Activated CD8-positive, alpha-beta memory T cell treated with anti-CD3 and anti-CD28 coated beads, Interleukin-2, amount 50 U/mL, for 4 hours (primary cell): ENCODE data around the gene C1QC.

Experiments used
- DNase-seq: peaks from one replicate; pipeline ENCODE4 v3.0.0-alpha.2; 2020

Gene C1QC

DNA sequence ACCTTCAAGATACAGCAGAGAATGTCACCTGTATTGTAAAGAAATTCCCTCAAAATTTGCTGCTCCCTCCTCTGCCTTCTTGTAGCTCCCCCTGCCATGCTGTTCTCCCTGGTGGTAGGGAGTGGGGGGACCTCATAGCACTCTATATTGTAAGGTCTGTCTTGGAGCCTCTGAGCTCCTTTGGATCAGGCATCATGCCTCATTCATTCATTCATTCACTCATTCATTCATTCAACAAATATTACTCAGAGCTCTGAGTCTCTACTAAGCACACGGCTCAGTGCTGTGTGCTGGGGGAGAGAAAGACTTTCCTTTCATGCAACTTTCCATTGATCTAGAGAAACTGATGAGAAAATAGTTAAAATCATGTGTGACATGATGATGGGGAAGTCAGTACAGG is 40.1 kb downstream of the C1QC start:
- no peak for DNase-seq

DNA sequence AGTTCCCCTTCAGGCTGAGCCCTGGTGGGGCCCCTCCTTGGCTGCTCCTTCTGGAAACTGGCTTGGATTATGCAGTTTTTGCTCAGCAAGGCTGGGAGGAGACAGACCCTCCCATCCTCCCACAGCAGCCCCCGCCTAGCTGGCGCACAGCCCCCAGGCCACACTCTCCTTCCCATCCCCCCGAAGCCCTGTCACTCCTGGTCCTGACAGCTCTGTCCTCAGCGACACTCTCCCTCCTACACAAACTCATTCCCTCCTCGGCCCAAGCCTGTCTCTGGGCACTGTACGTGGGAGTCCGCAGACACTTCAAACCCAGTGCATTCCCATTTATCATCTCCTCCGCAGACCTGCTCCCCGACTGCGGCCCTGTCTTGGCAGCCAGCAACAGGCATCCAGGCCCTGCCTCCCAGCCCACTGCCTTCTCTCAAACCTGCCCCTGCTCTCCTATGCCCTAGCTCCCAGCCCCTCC is 42.2 kb downstream of the C1QC start:
- DNase-seq, result no peak

DNA sequence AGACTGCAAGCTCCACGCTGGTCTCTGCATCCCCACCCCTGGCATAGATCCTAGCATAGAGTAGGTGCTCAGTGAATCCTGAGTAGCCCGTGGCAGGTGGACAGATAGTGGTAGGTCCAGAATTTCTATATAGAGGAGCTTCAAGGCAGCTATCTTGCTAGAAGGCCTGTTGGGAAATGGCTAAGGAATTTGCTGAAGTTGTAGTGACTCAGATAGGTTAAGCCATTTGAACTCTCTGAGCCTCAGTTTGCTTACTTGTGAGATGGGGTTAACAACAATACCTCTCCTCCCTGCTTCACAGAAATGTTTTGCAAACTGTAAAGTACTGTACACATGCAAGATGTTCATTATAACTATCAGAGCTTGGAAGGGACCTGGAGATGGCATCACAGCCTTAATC is 43.8 kb downstream of the C1QC start:
- no peak for DNase-seq

- DNase-seq, result no peak
These were observed 45.0 kb downstream of the C1QC start for GRCh38 chr1:22688466-22688865.

DNA sequence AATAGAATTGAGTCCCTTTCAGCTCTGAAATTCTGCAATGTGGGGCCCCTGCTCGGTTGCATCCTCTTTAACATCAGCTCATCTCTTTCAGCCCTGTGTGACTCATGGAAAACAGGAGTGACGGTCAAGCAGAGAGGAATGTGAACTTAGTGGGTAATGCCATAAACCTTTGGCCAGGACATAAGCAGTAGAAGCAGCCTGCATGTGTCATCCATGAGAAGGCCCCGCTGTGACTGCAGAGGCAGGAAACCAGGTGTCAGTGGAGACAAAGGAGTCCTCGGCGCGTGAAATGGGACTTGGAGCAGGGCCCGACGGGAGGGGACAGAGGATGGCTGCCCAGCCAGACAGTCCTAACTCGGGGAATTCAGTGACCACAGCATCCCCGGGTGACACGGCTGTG is 46.1 kb downstream of the C1QC start:
- no peak for DNase-seq

GRCh38 chr1:22691031-22691753 is 47.8 kb downstream of the C1QC start:
- DNase-seq, result no peak

DNA sequence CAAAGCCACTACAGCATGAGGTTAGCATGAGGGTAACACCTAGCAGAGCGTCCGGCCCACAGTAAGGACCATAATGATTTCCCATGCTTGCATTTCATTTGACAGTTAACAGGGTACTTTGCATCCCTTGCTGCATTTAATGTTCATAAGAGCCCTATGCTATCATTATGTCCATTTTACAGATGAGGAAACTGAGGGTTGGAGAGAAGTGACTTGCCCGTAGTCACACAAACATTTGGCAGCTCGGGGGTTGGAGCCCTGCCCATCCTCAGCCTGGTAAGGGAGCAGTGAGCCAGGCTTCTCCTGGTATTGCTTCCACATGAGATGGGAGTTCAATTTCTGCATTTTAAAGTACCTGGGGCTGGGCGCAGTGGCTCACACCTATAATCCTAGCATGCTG is 50.7 kb downstream of the C1QC start:
- no peak for DNase-seq

GRCh38 chr1:22696610-22697009 is 53.2 kb downstream of the C1QC start:
- DNase-seq, result no peak
